Body of pancreas (tissue), 4 donors: ENCODE results near the gene DRGX. TPM values are rescaled to one million over a fixed set of nuclear protein-coding genes. Genes with fewer than 3 reads are reported as not detected.

ENCODE experiments used
- ATAC-seq: fragments of 150-250 bp; one replicate; pipeline ENCODE4 v1.9.1; 2016
- DNase-seq, 4 donors: peaks; one replicate each; pipeline ENCODE4 v3.0.0-alpha.2; 2019
- H3K27ac ChIP-seq, 4 donors: fragments of 200-600 bp; sonication (generic); 1 replicate in 3 of 4; 2 replicates in 1 of 4; pipeline versions ENCODE4 v1.5.1 to v1.6.1; 2016 to 2019; ENCODE audit warnings: mild to moderate bottlenecking in 1 of 4, mixed read lengths in 1 of 4, moderate library complexity in 1 of 4
- H3K27me3 ChIP-seq, 2 donors: fragments of 200-600 bp; sonication (generic); one replicate each; pipeline ENCODE4 v1.6.0; 2016; ENCODE audit warnings: mild to moderate bottlenecking in 1 of 2
- H3K36me3 ChIP-seq, 2 donors: fragments of 200-600 bp; sonication (generic); replicated peaks in 1 of 2; 2 replicates each; pipeline ENCODE4 v1.5.1; 2016; ENCODE audit warnings: low read depth in 2 of 2; ENCODE audit not compliant: insufficient read depth in 1 of 2
- H3K4me1 ChIP-seq: fragments of 200-600 bp; sonication (generic); one replicate; pipeline ENCODE4 v1.6.0; 2016
- H3K4me3 ChIP-seq, 2 donors: fragments of 200-600 bp; sonication (generic); 1 replicate in 1 of 2; 2 replicates in 1 of 2; pipeline ENCODE4 v1.5.1; 2016 to 2019
- H3K9me3 ChIP-seq, 3 donors: fragments of 200-600 bp; sonication (generic); 1 replicate in 2 of 3; 2 replicates in 1 of 3; pipeline ENCODE4 v1.5.1; 2016
- CTCF ChIP-seq, 7 experiments: fragments of 450-650 bp in 4 of 7; fragments of 200-600 bp in 3 of 7; sonication (generic) in 3 of 7; IDR thresholded peaks; one replicate each; pipeline ENCODE4 v1.5.1; 2016 to 2019; ENCODE audit warnings: antibody characterized with exemption in 7 of 7
- POLR2A ChIP-seq, 3 donors: fragments of 450-650 bp; IDR thresholded peaks; one replicate each; pipeline ENCODE4 v1.6.1; 2016; ENCODE audit warnings: antibody characterized with exemption in 3 of 3, mild to moderate bottlenecking in 2 of 3
- WGBS, 2 donors: methylation state at CpG; one replicate each; pipeline ENCODE4 v1.1.5; 2017; 5-methylcytosine and 5-hydroxymethylcytosine counted together
- intact Hi-C: fragments of 100-400 bp; cut with DNase I; formaldehyde crosslinking; loops from one replicate; pipeline ENCODE4 v1.15.1; 2023
- total RNA-seq, 2 donors: library from RNA; depleted of rRNA; stranded (reverse); fragments of >200 nt; gene quantifications; one replicate each; pipeline ENCODE4 v1.1.0, GENCODE V29; 2016

DRGX gene
- total RNA-seq, 2 donors from 2014 or later: not detected

- Histone ChIP-seq H3K27me3 (no peaks in the 10 kb centered on the region), H3K4me1 (no peaks in the 10 kb centered on the region), H3K4me3 (no peak overlapping the region), H3K36me3 (no peaks in the 10 kb centered on the region), H3K27ac (no peak overlapping the region), H3K9me3 (no peaks in the 10 kb centered on the region)
- no peak for DNase-seq
- no peak for TF ChIP-seq CTCF (IDR thresholded peaks at IDR 0.05)
- no peak for TF ChIP-seq POLR2A (IDR thresholded peaks at IDR 0.05)
- ATAC-seq: no peak
- intact Hi-C loops: no loop called here
- WGBS, 2 donors: 59 to 64% methylated on average over 3 of the region's 3 CpGs
Measured at GRCh38 chr10:49371967-49372366, 23.9 kb downstream of the DRGX start.

DNA sequence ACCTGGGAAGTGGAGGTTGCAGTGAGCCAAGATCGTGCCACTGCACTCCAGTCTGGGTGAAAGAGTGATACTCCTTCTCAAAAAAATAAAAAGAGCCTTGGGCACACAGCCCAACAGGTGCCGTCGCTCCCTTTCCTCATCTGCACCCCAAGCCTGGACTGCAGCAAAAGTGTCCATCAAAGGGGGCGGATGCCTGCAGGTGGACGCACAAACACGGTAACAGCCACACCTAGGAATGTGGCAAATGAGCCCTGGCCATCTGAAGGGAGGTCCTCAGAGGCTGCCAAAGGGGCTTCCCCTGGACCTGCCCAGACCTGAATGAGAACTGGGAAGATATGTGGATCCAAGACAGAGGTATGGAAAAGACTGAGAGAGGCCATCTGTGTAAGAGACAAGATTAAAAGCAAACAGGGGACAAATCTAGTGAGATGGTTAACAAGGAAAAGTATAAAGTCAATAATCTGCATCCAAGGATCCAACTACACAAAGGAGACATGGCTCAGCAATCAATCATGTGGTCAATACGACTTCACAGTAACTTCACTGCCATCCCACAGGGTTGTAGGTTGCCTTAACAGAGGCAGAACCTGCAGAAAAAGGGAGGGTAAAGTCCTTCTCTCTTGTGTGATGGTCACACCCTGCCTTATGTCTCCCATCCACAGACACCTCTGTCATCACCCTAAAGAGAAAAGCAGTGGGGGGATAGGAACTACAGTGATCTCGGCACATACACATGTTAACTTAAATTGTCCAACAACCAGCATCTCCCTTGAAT, 25.4 kb downstream of the DRGX start:
- no peak for TF ChIP-seq POLR2A (IDR thresholded peaks at IDR 0.05)
- TF ChIP-seq CTCF (IDR thresholded peaks at IDR 0.05): no peak
- intact Hi-C loops: no loop called here
- H3K27me3 ChIP-seq: no peaks in the 10 kb centered on the region
- WGBS, 2 donors: 50 to 65% methylated on average over 8 of the region's 8 CpGs
- H3K36me3 ChIP-seq: no peaks in the 10 kb centered on the region
- DNase-seq (no peak), ATAC-seq (no peak)
- no peak overlapping the region for H3K27ac ChIP-seq
- no peaks in the 10 kb centered on the region for H3K4me1 ChIP-seq
- no peaks in the 10 kb centered on the region for H3K9me3 ChIP-seq
- H3K4me3 ChIP-seq: no peak overlapping the region

GRCh38 chr10:49369216-49370162, 26.4 kb downstream of the DRGX start:
- no peak overlapping the region for H3K4me3 ChIP-seq
- TF ChIP-seq POLR2A (IDR thresholded peaks at IDR 0.05): no peak
- TF ChIP-seq CTCF (IDR thresholded peaks at IDR 0.05): no peak
- H3K9me3 ChIP-seq: no peaks in the 10 kb centered on the region
- H3K4me1 ChIP-seq: no peaks in the 10 kb centered on the region
- WGBS, 2 donors: 60 to 76% methylated on average over 12 to 14 of the region's 14 CpGs
- H3K36me3 ChIP-seq: no peaks in the 10 kb centered on the region
- ATAC-seq (no peak), DNase-seq (no peak)
- intact Hi-C loops: no loop called here
- H3K27ac ChIP-seq: no peak overlapping the region
- no peaks in the 10 kb centered on the region for H3K27me3 ChIP-seq

DNA sequence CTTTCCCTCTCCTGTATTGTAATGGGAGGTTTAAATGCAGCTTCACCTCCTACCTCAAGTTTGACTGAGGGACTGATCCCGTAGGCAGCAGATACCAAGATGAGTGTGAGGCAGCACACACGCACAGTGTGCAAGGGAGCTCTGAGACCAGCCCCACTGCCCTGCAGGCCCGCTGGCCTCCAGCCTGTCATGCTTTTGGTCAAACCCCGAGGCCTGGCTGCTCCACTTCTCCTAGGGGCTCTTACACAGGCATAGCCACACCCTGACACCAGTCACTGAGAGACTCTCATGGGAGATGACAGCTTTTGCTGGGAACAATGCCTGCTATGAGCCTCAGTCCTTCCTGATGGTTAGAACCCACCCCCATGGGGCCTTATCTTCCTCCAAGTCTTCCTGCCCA, 27.6 kb downstream of the DRGX start:
- H3K36me3 ChIP-seq: no peaks in the 10 kb centered on the region
- 63% methylated on average over 4 of the region's 4 CpGs; no CpG with 5 or more reads in 1 of the 2 donors for WGBS, 2 donors
- H3K27me3 ChIP-seq: no peaks in the 10 kb centered on the region
- H3K9me3 ChIP-seq: no peaks in the 10 kb centered on the region
- TF ChIP-seq CTCF (IDR thresholded peaks at IDR 0.05): no peak
- TF ChIP-seq POLR2A (IDR thresholded peaks at IDR 0.05): no peak
- intact Hi-C loops: no loop called here
- peaks cover 2% of the 10 kb centered on the region for H3K4me1 ChIP-seq
- ATAC-seq (no peak), DNase-seq (no peak)
- no peak overlapping the region for H3K27ac ChIP-seq
- H3K4me3 ChIP-seq: no peak overlapping the region
